ENCODE data around the gene SEMA5A.

Gene SEMA5A

DNA sequence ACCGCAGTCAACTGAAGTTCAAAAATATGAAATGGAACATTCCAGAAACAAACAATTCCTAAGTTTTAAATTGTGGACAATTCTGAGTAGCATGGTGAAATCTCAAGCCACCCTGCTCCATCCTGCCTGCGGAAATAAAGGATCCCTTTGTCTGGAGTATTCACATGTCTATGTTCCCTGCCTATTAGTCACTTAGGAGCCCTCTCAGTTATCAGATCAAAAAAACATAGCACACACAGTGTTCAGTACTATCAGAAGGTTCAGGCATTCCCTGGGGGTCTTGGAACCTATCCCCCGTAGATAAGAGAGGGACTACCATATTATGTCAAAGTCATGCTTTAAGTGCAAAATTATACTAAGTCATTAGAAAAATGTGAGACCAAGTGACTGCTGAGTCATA lies 300.8 kb downstream of the SEMA5A start:
- Histone ChIP-seq H3K4me3 (ENCODE audit: low read depth in 1 of 2, low read length in 2 of 2) (no peak overlapping the region), H3K27ac (ENCODE audit: low read depth, low read length) (no peak overlapping the region), H3K36me3 (ENCODE audit: control insufficient read depth in 1 of 2, insufficient read depth in 2 of 2, low read length in 2 of 2) (no peaks in the 10 kb centered on the region), H3K27me3 (ENCODE audit: control insufficient read depth in 1 of 2, insufficient read depth in 2 of 2, low read length in 2 of 2) (no peaks in the 10 kb centered on the region), H3K9ac (ENCODE audit: low read depth in 1 of 2, low read length in 2 of 2) (no peak overlapping the region), H3K4me1 (ENCODE audit: control insufficient read depth in 1 of 2, insufficient read depth in 2 of 2, low read length in 2 of 2) (no peaks in the 10 kb centered on the region), H3K9me3 (ENCODE audit: control insufficient read depth in 1 of 2, low read length in 2 of 2) (no peaks in the 10 kb centered on the region)

- no peak overlapping the region for H3K9ac ChIP-seq (ENCODE audit: low read depth in 1 of 2, low read length in 2 of 2)
- no peaks in the 10 kb centered on the region for H3K4me1 ChIP-seq (ENCODE audit: control insufficient read depth in 1 of 2, insufficient read depth in 2 of 2, low read length in 2 of 2)
- H3K9me3 ChIP-seq (ENCODE audit: control insufficient read depth in 1 of 2, low read length in 2 of 2): no peaks in the 10 kb centered on the region
- H3K36me3 ChIP-seq (ENCODE audit: control insufficient read depth in 1 of 2, insufficient read depth in 2 of 2, low read length in 2 of 2): no peaks in the 10 kb centered on the region
- H3K27ac ChIP-seq (ENCODE audit: low read depth, low read length): no peak overlapping the region
- H3K4me3 ChIP-seq (ENCODE audit: low read depth in 1 of 2, low read length in 2 of 2): no peak overlapping the region
- H3K27me3 ChIP-seq (ENCODE audit: control insufficient read depth in 1 of 2, insufficient read depth in 2 of 2, low read length in 2 of 2): no peaks in the 10 kb centered on the region
Measured at GRCh38 chr5:9244417-9244816, 301.5 kb downstream of the SEMA5A start.

GRCh38 chr5:9241479-9242305 lies 304.2 kb downstream of the SEMA5A start:
- Histone ChIP-seq H3K4me3 (ENCODE audit: low read depth in 1 of 2, low read length in 2 of 2) (no peak overlapping the region), H3K36me3 (ENCODE audit: control insufficient read depth in 1 of 2, insufficient read depth in 2 of 2, low read length in 2 of 2) (no peaks in the 10 kb centered on the region), H3K27me3 (ENCODE audit: control insufficient read depth in 1 of 2, insufficient read depth in 2 of 2, low read length in 2 of 2) (no peaks in the 10 kb centered on the region), H3K4me1 (ENCODE audit: control insufficient read depth in 1 of 2, insufficient read depth in 2 of 2, low read length in 2 of 2) (no peaks in the 10 kb centered on the region), H3K9me3 (ENCODE audit: control insufficient read depth in 1 of 2, low read length in 2 of 2) (no peaks in the 10 kb centered on the region), H3K27ac (ENCODE audit: low read depth, low read length) (no peak overlapping the region), H3K9ac (ENCODE audit: low read depth in 1 of 2, low read length in 2 of 2) (no peak overlapping the region)

DNA sequence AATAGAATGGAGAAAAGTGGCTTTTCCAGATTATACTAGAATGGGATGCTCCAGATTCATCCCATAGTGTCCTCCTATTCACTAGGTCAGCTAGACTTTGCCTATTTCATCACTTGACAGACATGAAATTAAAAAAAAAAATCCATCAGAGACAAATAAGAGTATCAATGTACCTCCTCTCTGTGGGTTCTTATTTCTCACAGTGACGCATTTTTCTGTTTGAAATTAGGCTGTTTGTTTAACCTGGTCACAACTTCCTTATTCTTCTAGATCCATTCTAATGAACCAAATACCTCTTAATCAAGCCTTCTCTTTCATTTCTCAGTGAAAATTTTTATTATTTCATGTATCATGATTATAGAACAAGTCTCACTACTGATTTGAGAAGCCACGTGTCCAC lies 305.4 kb downstream of the SEMA5A start:
- no peak overlapping the region for H3K27ac ChIP-seq (ENCODE audit: low read depth, low read length)
- no peaks in the 10 kb centered on the region for H3K27me3 ChIP-seq (ENCODE audit: control insufficient read depth in 1 of 2, insufficient read depth in 2 of 2, low read length in 2 of 2)

DNA sequence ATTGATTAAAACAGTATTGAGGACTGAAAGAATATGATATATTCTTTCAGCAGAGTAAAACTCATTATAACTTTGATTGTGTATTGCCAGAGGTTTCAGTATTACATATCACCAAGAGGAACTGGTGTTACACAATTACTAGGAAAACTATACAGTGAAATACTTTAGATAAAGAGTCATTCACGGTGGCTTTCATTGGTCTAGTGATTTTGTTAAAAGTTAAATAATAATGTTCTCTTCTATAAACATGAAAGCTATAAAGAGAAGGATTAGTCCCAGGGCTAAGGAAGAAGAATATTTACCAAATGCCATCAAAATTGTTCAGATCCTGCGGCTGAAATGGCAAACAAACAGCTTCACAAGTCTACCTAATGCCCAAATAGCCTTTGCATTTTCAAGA lies 306.2 kb downstream of the SEMA5A start:
- no peaks in the 10 kb centered on the region for H3K9me3 ChIP-seq (ENCODE audit: control insufficient read depth in 1 of 2, low read length in 2 of 2)
- no peaks in the 10 kb centered on the region for H3K27me3 ChIP-seq (ENCODE audit: control insufficient read depth in 1 of 2, insufficient read depth in 2 of 2, low read length in 2 of 2)
- no peak overlapping the region for H3K4me3 ChIP-seq (ENCODE audit: low read depth in 1 of 2, low read length in 2 of 2)
- H3K4me1 ChIP-seq (ENCODE audit: control insufficient read depth in 1 of 2, insufficient read depth in 2 of 2, low read length in 2 of 2): no peaks in the 10 kb centered on the region
- no peaks in the 10 kb centered on the region for H3K36me3 ChIP-seq (ENCODE audit: control insufficient read depth in 1 of 2, insufficient read depth in 2 of 2, low read length in 2 of 2)
- no peak overlapping the region for H3K27ac ChIP-seq (ENCODE audit: low read depth, low read length)
- H3K9ac ChIP-seq (ENCODE audit: low read depth in 1 of 2, low read length in 2 of 2): no peak overlapping the region

More for the DNA sequence above, 305.4 kb downstream of the SEMA5A start:
- Histone ChIP-seq H3K9me3 (ENCODE audit: control insufficient read depth in 1 of 2, low read length in 2 of 2) (no peaks in the 10 kb centered on the region), H3K4me3 (ENCODE audit: low read depth in 1 of 2, low read length in 2 of 2) (no peak overlapping the region), H3K4me1 (ENCODE audit: control insufficient read depth in 1 of 2, insufficient read depth in 2 of 2, low read length in 2 of 2) (no peaks in the 10 kb centered on the region), H3K9ac (ENCODE audit: low read depth in 1 of 2, low read length in 2 of 2) (no peak overlapping the region), H3K36me3 (ENCODE audit: control insufficient read depth in 1 of 2, insufficient read depth in 2 of 2, low read length in 2 of 2) (no peaks in the 10 kb centered on the region)

- Histone ChIP-seq H3K27me3 (ENCODE audit: control insufficient read depth in 1 of 2, insufficient read depth in 2 of 2, low read length in 2 of 2) (no peaks in the 10 kb centered on the region), H3K36me3 (ENCODE audit: control insufficient read depth in 1 of 2, insufficient read depth in 2 of 2, low read length in 2 of 2) (no peaks in the 10 kb centered on the region), H3K4me1 (ENCODE audit: control insufficient read depth in 1 of 2, insufficient read depth in 2 of 2, low read length in 2 of 2) (no peaks in the 10 kb centered on the region), H3K9me3 (ENCODE audit: control insufficient read depth in 1 of 2, low read length in 2 of 2) (no peaks in the 10 kb centered on the region), H3K4me3 (ENCODE audit: low read depth in 1 of 2, low read length in 2 of 2) (no peak overlapping the region), H3K27ac (ENCODE audit: low read depth, low read length) (no peak overlapping the region), H3K9ac (ENCODE audit: low read depth in 1 of 2, low read length in 2 of 2) (no peak overlapping the region)
Measured at GRCh38 chr5:9239071-9239470, 306.8 kb downstream of the SEMA5A start.

- Histone ChIP-seq H3K27ac (ENCODE audit: low read depth, low read length) (no peak overlapping the region), H3K4me1 (ENCODE audit: control insufficient read depth in 1 of 2, insufficient read depth in 2 of 2, low read length in 2 of 2) (no peaks in the 10 kb centered on the region), H3K36me3 (ENCODE audit: control insufficient read depth in 1 of 2, insufficient read depth in 2 of 2, low read length in 2 of 2) (no peaks in the 10 kb centered on the region), H3K27me3 (ENCODE audit: control insufficient read depth in 1 of 2, insufficient read depth in 2 of 2, low read length in 2 of 2) (no peaks in the 10 kb centered on the region), H3K4me3 (ENCODE audit: low read depth in 1 of 2, low read length in 2 of 2) (no peak overlapping the region), H3K9me3 (ENCODE audit: control insufficient read depth in 1 of 2, low read length in 2 of 2) (no peaks in the 10 kb centered on the region), H3K9ac (ENCODE audit: low read depth in 1 of 2, low read length in 2 of 2) (no peak overlapping the region)
Measured at GRCh38 chr5:9233712-9234111, 312.2 kb downstream of the SEMA5A start.

GRCh38 chr5:9233035-9233434 lies 312.8 kb downstream of the SEMA5A start:
- Histone ChIP-seq H3K9ac (ENCODE audit: low read depth in 1 of 2, low read length in 2 of 2) (no peak overlapping the region), H3K27ac (ENCODE audit: low read depth, low read length) (no peak overlapping the region), H3K4me3 (ENCODE audit: low read depth in 1 of 2, low read length in 2 of 2) (no peak overlapping the region), H3K27me3 (ENCODE audit: control insufficient read depth in 1 of 2, insufficient read depth in 2 of 2, low read length in 2 of 2) (no peaks in the 10 kb centered on the region), H3K4me1 (ENCODE audit: control insufficient read depth in 1 of 2, insufficient read depth in 2 of 2, low read length in 2 of 2) (no peaks in the 10 kb centered on the region), H3K36me3 (ENCODE audit: control insufficient read depth in 1 of 2, insufficient read depth in 2 of 2, low read length in 2 of 2) (no peaks in the 10 kb centered on the region), H3K9me3 (ENCODE audit: control insufficient read depth in 1 of 2, low read length in 2 of 2) (no peaks in the 10 kb centered on the region)

GRCh38 chr5:9231842-9232241 lies 314.0 kb downstream of the SEMA5A start:
- no peaks in the 10 kb centered on the region for H3K36me3 ChIP-seq (ENCODE audit: control insufficient read depth in 1 of 2, insufficient read depth in 2 of 2, low read length in 2 of 2)
- no peaks in the 10 kb centered on the region for H3K27me3 ChIP-seq (ENCODE audit: control insufficient read depth in 1 of 2, insufficient read depth in 2 of 2, low read length in 2 of 2)
- no peak overlapping the region for H3K4me3 ChIP-seq (ENCODE audit: low read depth in 1 of 2, low read length in 2 of 2)
- no peak overlapping the region for H3K27ac ChIP-seq (ENCODE audit: low read depth, low read length)
- H3K9me3 ChIP-seq (ENCODE audit: control insufficient read depth in 1 of 2, low read length in 2 of 2): no peaks in the 10 kb centered on the region
- no peak overlapping the region for H3K9ac ChIP-seq (ENCODE audit: low read depth in 1 of 2, low read length in 2 of 2)
- no peaks in the 10 kb centered on the region for H3K4me1 ChIP-seq (ENCODE audit: control insufficient read depth in 1 of 2, insufficient read depth in 2 of 2, low read length in 2 of 2)

GRCh38 chr5:9230355-9230754 lies 315.5 kb downstream of the SEMA5A start:
- Histone ChIP-seq H3K4me1 (ENCODE audit: control insufficient read depth in 1 of 2, insufficient read depth in 2 of 2, low read length in 2 of 2) (peaks cover 0 to 4% of the 10 kb centered on the region in 2 donors), H3K4me3 (ENCODE audit: low read depth in 1 of 2, low read length in 2 of 2) (no peak overlapping the region), H3K27ac (ENCODE audit: low read depth, low read length) (no peak overlapping the region), H3K9ac (ENCODE audit: low read depth in 1 of 2, low read length in 2 of 2) (no peak overlapping the region), H3K36me3 (ENCODE audit: control insufficient read depth in 1 of 2, insufficient read depth in 2 of 2, low read length in 2 of 2) (no peaks in the 10 kb centered on the region), H3K27me3 (ENCODE audit: control insufficient read depth in 1 of 2, insufficient read depth in 2 of 2, low read length in 2 of 2) (no peaks in the 10 kb centered on the region), H3K9me3 (ENCODE audit: control insufficient read depth in 1 of 2, low read length in 2 of 2) (no peaks in the 10 kb centered on the region)
